ENCODE measurements around the gene COL6A3.

- no peak for TF ChIP-seq CTCF (IDR thresholded peaks at IDR 0.05)
- no peak for TF ChIP-seq POLR2A (IDR thresholded peaks at IDR 0.05)
These were observed 10.6 kb upstream of the COL6A3 start for GRCh38 chr2:237424544-237424943.

All from lower leg skin (tissue), 3 donors.